ENCODE data around the gene SLC12A7. TPM values are rescaled to one million over a fixed set of nuclear protein-coding genes. Genes with fewer than 3 reads are reported as not detected.

Gene SLC12A7
- total RNA-seq, 1 donor from 2014 or later, result 32.1 TPM

DNA sequence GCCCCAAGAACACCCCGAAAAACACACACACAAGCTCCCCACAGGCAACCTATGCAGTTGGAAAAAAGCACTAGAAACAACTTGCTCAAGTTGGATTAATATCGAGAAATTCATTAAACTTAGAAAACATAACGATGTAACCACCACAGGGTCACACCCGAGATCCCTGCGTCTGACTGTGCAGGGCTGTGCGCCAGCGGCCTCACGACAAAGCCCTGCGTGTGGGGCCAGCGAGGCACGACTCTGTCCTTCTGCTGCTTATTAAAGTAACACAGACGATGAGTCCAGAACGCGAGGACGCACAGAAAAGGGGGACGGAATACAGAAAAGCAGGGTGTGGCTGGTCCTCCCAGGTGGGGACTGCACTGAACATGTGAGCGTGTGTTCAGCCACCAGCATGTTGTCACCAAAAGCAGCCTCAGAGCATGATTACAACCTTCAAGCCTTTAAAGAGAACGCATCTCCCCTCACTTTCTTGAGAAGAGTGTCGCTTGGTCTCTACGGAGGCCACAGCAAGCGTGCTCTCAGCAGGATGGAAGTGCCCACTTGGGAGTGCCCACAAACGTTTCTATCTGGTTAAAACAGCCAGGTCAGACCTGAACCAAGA is 14.4 kb downstream of the SLC12A7 start:
- H3K27ac Mint-ChIP-seq, result no peak overlapping the region
- H3K4me1 Mint-ChIP-seq, result peaks cover 16% of the 10 kb centered on the region
- peaks cover 3% of the 10 kb centered on the region for H3K36me3 Mint-ChIP-seq (ENCODE audit: low read depth)
- DNase-seq, result no peak
- intact Hi-C loops (cut with micrococcal nuclease), result no loop called here
- no peaks in the 10 kb centered on the region for H3K9me3 Mint-ChIP-seq
- no peak overlapping the region for H3K4me3 Mint-ChIP-seq
- H3K27me3 Mint-ChIP-seq, result no peaks in the 10 kb centered on the region

DNA sequence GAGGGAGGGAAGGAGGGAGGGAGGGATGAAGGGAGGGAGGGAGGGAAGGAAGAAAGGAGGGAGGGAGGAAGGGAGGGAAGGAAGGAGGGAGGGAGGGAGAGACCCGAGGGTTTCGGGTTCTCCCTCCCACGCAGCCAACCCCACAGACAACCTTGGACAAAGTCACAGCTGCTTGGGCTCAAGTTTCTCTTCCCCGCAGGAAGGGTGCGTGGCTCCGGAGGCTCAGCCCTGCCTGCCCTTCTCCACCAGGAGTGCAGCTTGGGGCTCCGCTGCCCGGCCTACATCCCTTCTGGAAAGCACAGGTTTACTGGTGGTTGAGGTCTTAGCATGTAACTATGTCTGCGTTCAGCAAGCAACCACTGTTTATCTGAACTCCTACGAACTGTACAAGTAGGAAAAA is 15.0 kb downstream of the SLC12A7 start:
- peaks cover 10% of the 10 kb centered on the region for H3K4me1 Mint-ChIP-seq
- no peaks in the 10 kb centered on the region for H3K9me3 Mint-ChIP-seq
- intact Hi-C loops (cut with micrococcal nuclease), result no loop called here

DNA sequence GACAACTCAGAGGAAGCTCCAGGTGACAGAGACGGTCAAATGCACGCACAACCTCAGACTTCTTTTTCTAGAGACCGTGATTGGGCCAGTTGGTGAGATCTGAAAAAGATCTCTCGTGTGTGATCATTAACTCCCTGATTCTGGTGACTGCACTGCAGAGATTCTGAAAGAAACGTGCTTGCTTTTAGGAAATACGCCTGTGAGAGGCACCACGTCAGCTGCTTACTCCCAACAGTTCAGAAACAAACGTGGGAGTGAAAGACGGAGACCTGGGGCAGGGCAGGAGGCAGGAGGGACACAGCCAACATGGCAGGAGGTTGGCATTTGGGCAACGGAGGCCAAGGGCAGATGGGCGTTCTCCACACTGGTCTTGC is 15.9 kb downstream of the SLC12A7 start:
- H3K27ac Mint-ChIP-seq, result no peak overlapping the region
- peaks cover 9% of the 10 kb centered on the region for H3K4me1 Mint-ChIP-seq
- no peak for DNase-seq
- H3K9me3 Mint-ChIP-seq, result no peaks in the 10 kb centered on the region
- H3K4me3 Mint-ChIP-seq, result no peak overlapping the region
- peaks cover 9% of the 10 kb centered on the region for H3K36me3 Mint-ChIP-seq (ENCODE audit: low read depth)
- H3K27me3 Mint-ChIP-seq, result no peaks in the 10 kb centered on the region
- intact Hi-C loops (cut with micrococcal nuclease), result no loop called here

More for the DNA sequence above, 15.0 kb downstream of the SLC12A7 start:
- Mint-ChIP-seq H3K36me3 (ENCODE audit: low read depth) (peaks cover 6% of the 10 kb centered on the region), H3K27me3 (no peaks in the 10 kb centered on the region), H3K4me3 (no peak overlapping the region), H3K27ac (no peak overlapping the region)
- no peak for DNase-seq

DNA sequence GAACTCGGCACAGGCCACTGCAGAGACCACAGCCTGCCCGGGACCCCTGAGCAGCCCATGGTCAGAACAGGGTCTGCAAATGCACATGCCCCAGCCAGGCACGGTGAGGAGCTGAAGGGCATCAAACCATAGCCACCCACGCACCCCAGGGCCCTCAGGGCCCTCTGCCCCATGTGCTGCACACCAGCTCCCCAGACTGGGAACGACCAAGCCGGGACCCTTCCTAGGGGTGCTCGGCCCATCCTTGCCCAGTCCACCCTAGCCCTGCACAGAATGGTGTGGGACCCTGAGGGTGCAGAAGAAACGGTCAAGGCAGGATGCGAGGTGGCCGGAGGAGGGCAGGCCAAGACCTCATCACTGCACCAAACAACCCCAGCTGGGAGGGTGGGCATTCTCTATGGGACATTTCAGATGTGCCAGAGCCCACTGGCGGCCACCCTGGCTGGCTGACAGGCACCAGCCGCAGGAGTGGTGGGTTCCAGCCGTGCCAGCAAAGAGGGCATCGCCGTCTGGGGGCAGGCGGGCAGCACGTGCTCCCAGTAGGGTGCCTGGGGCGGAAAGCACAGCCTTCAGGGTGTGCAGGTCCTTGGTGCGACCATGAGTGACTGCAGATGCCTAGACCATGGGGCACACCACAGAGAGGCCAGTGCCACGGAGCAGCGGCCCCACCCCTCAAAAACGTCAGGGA is 16.4 kb downstream of the SLC12A7 start:
- no peak overlapping the region for H3K27ac Mint-ChIP-seq
- H3K27me3 Mint-ChIP-seq, result no peaks in the 10 kb centered on the region
- DNase-seq, result no peak
- peaks cover 9% of the 10 kb centered on the region for H3K4me1 Mint-ChIP-seq
- peaks cover 9% of the 10 kb centered on the region for H3K36me3 Mint-ChIP-seq (ENCODE audit: low read depth)
- intact Hi-C loops (cut with micrococcal nuclease), result no loop called here
- no peaks in the 10 kb centered on the region for H3K9me3 Mint-ChIP-seq
- no peak overlapping the region for H3K4me3 Mint-ChIP-seq

DNA sequence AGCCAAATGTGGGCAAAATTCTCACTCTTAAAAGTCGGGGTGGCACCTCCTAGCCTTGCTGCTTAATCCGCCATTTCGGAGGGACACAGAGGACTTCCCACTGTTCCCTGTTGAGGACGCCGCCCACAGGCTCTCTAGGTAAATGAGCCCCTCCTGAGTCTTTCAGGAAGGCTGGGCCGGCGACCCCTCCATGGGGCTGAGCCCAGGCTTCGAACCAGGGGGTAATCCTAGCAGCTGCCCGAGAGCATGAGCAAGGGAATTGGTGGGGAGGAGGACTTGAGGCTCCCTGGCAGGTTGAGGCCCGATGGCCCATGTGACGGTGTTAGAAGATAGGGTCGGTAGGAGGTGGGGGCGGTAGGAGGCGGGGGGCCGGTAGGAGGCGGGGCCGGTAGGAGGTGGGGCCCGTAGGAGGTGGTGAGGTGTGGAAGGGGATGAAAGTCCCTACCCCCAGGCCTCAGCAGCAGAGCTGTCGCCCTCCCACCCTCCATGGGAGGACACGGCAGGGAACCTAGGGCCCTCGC is 17.1 kb downstream of the SLC12A7 start:
- H3K4me1 Mint-ChIP-seq, result peaks cover 11% of the 10 kb centered on the region
- H3K27ac Mint-ChIP-seq, result no peak overlapping the region
- H3K36me3 Mint-ChIP-seq (ENCODE audit: low read depth), result peaks cover 9% of the 10 kb centered on the region
- no peaks in the 10 kb centered on the region for H3K27me3 Mint-ChIP-seq
- no peaks in the 10 kb centered on the region for H3K9me3 Mint-ChIP-seq
- no peak overlapping the region for H3K4me3 Mint-ChIP-seq
- no peak for DNase-seq
- intact Hi-C loops (cut with micrococcal nuclease), result no loop called here

DNA sequence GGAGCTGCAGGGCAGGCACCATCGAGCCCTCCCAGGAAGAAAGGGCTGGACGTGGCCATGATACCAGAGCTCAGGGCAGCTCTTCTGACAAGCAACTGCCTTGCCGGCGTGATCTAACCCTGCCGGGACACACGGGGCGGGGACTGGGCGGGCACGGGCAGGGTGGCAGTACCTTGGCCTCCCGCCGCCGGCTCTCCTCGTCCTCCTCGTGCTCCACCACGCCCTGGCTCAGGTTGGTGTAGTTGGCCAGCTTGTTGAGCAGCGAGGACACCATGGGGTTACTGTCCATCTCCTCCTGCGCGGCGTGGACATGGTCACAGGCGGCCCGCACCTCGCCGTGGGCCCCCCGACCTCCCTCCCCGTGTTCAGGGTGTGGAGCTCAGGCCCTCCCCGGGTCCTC is 18.5 kb downstream of the SLC12A7 start:
- H3K27ac Mint-ChIP-seq, result no peak overlapping the region

DNA sequence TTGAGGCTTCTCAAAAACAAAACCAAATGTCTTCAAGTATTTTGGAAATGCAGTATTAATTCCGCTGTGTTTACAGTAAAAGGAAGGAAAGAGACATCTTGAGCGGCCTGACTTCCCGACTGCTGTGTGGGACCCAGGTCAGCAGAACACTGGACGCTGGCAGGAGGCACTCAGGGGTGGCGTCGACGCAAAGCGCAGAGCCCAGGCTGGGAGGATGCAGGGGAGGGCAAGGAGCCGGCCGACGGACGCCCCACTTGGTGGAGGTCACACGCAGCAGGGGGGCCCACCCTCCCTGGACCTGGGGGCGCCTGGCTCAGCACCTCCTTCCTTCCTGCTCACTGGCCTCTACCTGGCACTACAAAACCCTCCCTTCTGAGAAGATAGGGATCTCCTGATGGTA is 19.7 kb downstream of the SLC12A7 start:
- H3K27ac Mint-ChIP-seq, result no peak overlapping the region
- no peaks in the 10 kb centered on the region for H3K9me3 Mint-ChIP-seq
- intact Hi-C loops (cut with micrococcal nuclease), result no loop called here
- H3K27me3 Mint-ChIP-seq, result no peaks in the 10 kb centered on the region
- H3K4me1 Mint-ChIP-seq, result peaks cover 6% of the 10 kb centered on the region
- H3K4me3 Mint-ChIP-seq, result no peak overlapping the region
- H3K36me3 Mint-ChIP-seq (ENCODE audit: low read depth), result peaks cover 12% of the 10 kb centered on the region
- DNase-seq, result no peak

More for the DNA sequence above, 18.5 kb downstream of the SLC12A7 start:
- peaks cover 11% of the 10 kb centered on the region for H3K4me1 Mint-ChIP-seq
- no peaks in the 10 kb centered on the region for H3K9me3 Mint-ChIP-seq
- peaks cover 12% of the 10 kb centered on the region for H3K36me3 Mint-ChIP-seq (ENCODE audit: low read depth)
- H3K27me3 Mint-ChIP-seq, result no peaks in the 10 kb centered on the region
- no peak for DNase-seq
- intact Hi-C loops (cut with micrococcal nuclease), result no loop called here
- no peak overlapping the region for H3K4me3 Mint-ChIP-seq

DNA sequence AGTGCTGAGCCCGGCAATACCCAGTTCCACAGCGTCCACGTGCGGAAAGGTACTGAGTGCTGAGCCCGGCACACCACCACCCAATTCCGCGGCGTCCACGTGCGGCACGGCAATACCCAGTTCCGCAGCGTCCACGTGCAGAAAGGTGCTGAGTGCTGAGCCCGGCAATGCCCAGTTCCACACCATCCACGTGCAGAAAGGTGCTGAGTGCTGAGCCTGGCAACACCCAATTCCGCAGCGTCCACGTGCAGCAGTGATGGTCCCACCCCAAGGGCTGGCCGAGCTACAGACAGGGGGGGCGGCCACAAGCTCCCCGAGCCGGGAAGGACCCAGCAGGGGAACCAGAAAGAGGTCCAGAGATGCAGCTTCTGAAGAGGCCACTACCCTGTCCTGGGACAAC is 20.2 kb downstream of the SLC12A7 start:
- H3K9me3 Mint-ChIP-seq, result no peaks in the 10 kb centered on the region
- H3K27me3 Mint-ChIP-seq, result no peaks in the 10 kb centered on the region
- H3K4me1 Mint-ChIP-seq, result peaks cover 6% of the 10 kb centered on the region
- peaks cover 12% of the 10 kb centered on the region for H3K36me3 Mint-ChIP-seq (ENCODE audit: low read depth)
- DNase-seq, result no peak
- intact Hi-C loops (cut with micrococcal nuclease), result no loop called here
- no peak overlapping the region for H3K4me3 Mint-ChIP-seq
- no peak overlapping the region for H3K27ac Mint-ChIP-seq

DNA sequence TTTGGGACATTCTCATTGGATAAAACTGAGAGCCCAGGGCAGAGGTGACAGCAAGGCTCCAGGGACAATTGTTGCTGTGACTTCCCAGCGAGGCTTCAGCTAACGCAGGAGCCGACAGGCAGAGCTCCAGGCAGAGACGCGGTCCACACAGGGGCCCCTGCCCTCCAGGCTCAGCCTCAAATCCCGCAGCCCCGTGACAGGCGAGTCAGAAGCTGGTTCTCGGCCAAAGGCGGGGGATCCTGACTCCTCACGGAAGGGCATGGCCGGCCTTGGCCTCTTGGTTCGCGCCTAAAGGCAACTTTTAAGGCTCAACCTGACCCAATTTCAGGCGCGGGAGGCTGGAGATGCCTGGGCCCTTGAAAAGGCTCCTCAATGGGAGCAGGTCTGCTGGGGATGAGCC is 21.3 kb downstream of the SLC12A7 start:
- Mint-ChIP-seq H3K4me3 (no peak overlapping the region), H3K4me1 (peaks cover 4% of the 10 kb centered on the region), H3K36me3 (ENCODE audit: low read depth) (peaks cover 17% of the 10 kb centered on the region), H3K27ac (no peak overlapping the region), H3K27me3 (no peaks in the 10 kb centered on the region), H3K9me3 (no peaks in the 10 kb centered on the region)
- intact Hi-C loops (cut with micrococcal nuclease), result no loop called here
- no peak for DNase-seq

DNA sequence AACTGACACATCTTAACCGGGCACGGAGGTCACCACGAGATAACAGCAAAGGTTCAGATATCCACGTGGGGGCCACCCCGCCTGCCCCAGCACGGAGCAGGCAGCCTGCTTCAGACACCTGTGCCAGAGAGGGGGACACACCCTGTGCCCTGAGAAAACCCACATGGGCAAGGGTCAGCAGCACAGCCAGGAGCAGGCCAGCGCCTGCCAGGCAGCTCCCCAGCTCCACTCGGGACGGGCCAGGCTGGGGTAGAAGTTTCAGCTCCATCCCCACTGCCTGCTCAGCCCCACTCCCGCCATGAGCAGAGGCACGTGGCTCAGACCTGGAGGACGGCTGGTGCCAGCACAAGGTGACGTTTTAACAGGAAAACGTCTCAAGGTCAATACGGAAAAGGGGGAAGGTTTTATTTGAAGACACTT is 22.2 kb downstream of the SLC12A7 start:
- H3K4me3 Mint-ChIP-seq, result no peak overlapping the region
- H3K27me3 Mint-ChIP-seq, result no peaks in the 10 kb centered on the region
- peaks cover 4% of the 10 kb centered on the region for H3K4me1 Mint-ChIP-seq
- intact Hi-C loops (cut with micrococcal nuclease), result no loop called here
- peaks cover 20% of the 10 kb centered on the region for H3K36me3 Mint-ChIP-seq (ENCODE audit: low read depth)
- H3K9me3 Mint-ChIP-seq, result no peaks in the 10 kb centered on the region
- no peak for DNase-seq
- no peak overlapping the region for H3K27ac Mint-ChIP-seq

DNA sequence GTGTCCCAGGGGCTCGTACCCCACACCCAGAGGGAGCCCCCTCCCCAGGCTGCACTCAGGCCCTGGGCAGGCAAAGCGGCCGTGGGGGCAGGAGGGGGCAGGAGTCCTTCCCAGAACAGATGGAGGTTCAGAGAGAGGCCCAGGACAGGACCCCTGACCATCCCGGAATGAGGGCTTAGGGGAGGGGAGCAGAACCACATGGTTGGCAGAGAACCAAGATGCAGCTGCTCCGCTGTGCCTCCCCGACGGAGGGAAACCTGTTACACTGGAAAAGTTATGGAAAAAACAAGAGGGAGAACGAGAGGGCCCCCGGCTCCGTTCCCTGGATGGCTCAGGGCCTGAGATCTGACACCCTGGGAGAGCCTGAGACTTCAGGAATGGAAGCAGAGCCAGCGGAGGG is 22.7 kb downstream of the SLC12A7 start:
- peaks cover 2% of the 10 kb centered on the region for H3K4me1 Mint-ChIP-seq
- no peak for DNase-seq
- no peaks in the 10 kb centered on the region for H3K27me3 Mint-ChIP-seq
- H3K27ac Mint-ChIP-seq, result no peak overlapping the region
- no peak overlapping the region for H3K4me3 Mint-ChIP-seq
- peaks cover 22% of the 10 kb centered on the region for H3K36me3 Mint-ChIP-seq (ENCODE audit: low read depth)
- no peaks in the 10 kb centered on the region for H3K9me3 Mint-ChIP-seq
- intact Hi-C loops (cut with micrococcal nuclease), result no loop called here

DNA sequence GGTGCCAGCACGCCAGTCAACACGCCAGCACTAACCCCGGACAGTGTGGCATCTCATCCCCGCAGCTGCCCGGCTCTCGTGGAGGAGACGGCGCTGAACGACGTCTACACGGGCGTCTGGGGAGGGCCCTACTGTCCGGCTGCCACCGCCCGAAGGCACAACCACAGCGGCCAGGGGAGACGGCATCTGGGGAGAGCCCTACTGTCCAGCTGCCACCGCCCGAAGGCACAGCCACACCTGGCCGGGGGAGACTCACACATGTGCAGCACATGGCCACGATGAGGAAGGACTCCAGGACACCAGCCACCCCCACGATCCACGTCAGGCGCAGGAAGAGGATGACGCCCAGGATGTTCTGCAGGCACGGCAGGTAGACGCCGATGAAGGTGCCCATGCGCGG is 23.1 kb downstream of the SLC12A7 start:
- Mint-ChIP-seq H3K4me1 (peaks cover 2% of the 10 kb centered on the region), H3K36me3 (ENCODE audit: low read depth) (peaks cover 21% of the 10 kb centered on the region), H3K27ac (no peak overlapping the region), H3K27me3 (no peaks in the 10 kb centered on the region), H3K4me3 (no peak overlapping the region), H3K9me3 (no peaks in the 10 kb centered on the region)
- intact Hi-C loops (cut with micrococcal nuclease), result no loop called here
- DNase-seq, result no peak

DNA sequence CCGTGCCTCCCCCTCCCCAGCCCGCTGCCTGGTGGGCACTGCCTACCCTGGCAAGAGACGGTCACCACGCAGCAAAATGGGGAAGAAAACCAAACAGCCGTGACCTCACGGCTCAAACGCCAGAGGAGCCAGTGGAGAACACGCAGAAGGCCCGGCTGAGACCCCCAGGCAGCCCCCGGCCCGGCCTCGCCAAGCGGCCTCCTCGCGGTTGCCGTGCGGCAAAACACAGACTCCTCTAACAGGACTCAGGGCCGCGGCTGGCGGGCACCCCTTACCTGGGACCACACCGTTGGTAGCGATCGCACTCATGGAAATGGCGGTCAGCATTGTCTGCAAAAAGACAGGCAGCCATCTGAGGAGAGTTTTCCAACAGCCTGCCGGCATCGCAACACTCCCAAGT is 23.8 kb downstream of the SLC12A7 start:
- intact Hi-C loops (cut with micrococcal nuclease), result no loop called here

DNA sequence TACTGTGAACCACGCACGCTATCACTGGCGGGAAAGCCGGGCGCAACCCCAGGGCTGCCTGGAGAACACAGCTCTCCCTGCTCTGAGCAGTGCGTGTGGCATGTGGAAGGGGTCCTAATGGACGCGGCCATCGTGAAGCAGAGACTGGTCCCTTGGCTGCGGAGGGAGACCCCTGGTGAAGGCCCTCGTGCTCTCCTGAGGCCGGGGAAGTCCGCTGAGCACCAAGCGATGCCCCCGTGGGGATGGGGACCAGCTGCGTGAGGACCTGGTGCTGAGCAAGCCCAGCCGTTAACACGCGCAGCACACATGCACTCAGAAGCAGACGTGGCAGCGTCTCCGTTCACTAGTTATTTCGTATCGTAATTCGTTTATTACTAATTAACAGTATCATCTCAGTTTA is 24.4 kb downstream of the SLC12A7 start:
- Mint-ChIP-seq H3K27me3 (no peaks in the 10 kb centered on the region), H3K4me1 (peaks cover 2% of the 10 kb centered on the region), H3K27ac (no peak overlapping the region), H3K36me3 (ENCODE audit: low read depth) (peaks cover 25% of the 10 kb centered on the region), H3K9me3 (no peaks in the 10 kb centered on the region), H3K4me3 (no peak overlapping the region)
- DNase-seq, result no peak
- intact Hi-C loops (cut with micrococcal nuclease), result no loop called here

More for the DNA sequence above, 23.8 kb downstream of the SLC12A7 start:
- H3K36me3 Mint-ChIP-seq (ENCODE audit: low read depth), result peaks cover 25% of the 10 kb centered on the region
- H3K4me1 Mint-ChIP-seq, result peaks cover 2% of the 10 kb centered on the region
- H3K27ac Mint-ChIP-seq, result no peak overlapping the region
- no peak overlapping the region for H3K4me3 Mint-ChIP-seq
- no peaks in the 10 kb centered on the region for H3K9me3 Mint-ChIP-seq
- DNase-seq, result no peak
- H3K27me3 Mint-ChIP-seq, result no peaks in the 10 kb centered on the region

Data from activated CD4-positive, alpha-beta T cell treated with anti-CD3 and anti-CD28 coated beads, Interleukin-2, amount 10 ng/mL, durations not matched to agents 24 days and 14 days (primary cell).